PC-9 (cell line): ENCODE results near the gene KIAA2012. TPM values are rescaled to one million over a fixed set of nuclear protein-coding genes. Genes with fewer than 3 reads are reported as not detected.

Source experiments
- BruUV-seq: library from RNA; stranded (reverse); fragments of 400-500 nt; replicated peaks from 2 replicates; lab custom pipeline; 2021; lab: Mats Ljungman, UMichigan
- CTCF ChIA-PET: fragments of 300-600 bp; sonication (Branson Sonifier 250); formaldehyde crosslinking; loops from one replicate; lab custom pipeline; 2022; ENCODE audit warnings: antibody characterized with exemption; lab: Charles Lee
- POLR2A ChIA-PET: fragments of 300-600 bp; sonication (Branson Sonifier 250); formaldehyde crosslinking; loops from one replicate; lab custom pipeline; 2022; ENCODE audit warnings: antibody characterized with exemption; ENCODE audit not compliant: unreplicated experiment; lab: Charles Lee
- DNase-seq, 2 experiments: peaks; one replicate each; pipeline versions ENCODE4 v3.0.0 to v3.0.0-alpha.2; 2015 to 2022; ENCODE audit warnings: mixed read lengths in 1 of 2
- H2AFZ ChIP-seq: fragments of 200-600 bp; sonication (generic); 2 replicates; pipeline ENCODE4 v1.8.1; 2017; ENCODE audit warnings: antibody characterized with exemption
- H3F3A ChIP-seq: fragments of 200-600 bp; sonication (generic); 2 replicates; pipeline ENCODE4 v1.8.1; 2017; ENCODE audit warnings: antibody characterized with exemption, mild to moderate bottlenecking, low read depth; ENCODE audit not compliant: insufficient read depth
- H3K27ac ChIP-seq: fragments of 200-600 bp; sonication (generic); 2 replicates; pipeline ENCODE4 v1.6.1; 2016; ENCODE audit warnings: mixed run types
- H3K27me3 ChIP-seq: fragments of 200-600 bp; sonication (generic); 2 replicates; pipeline ENCODE4 v1.6.1; 2016; ENCODE audit warnings: low read depth, mixed run types; ENCODE audit not compliant: insufficient read depth
- H3K36me3 ChIP-seq: fragments of 200-600 bp; sonication (generic); 2 replicates; pipeline ENCODE4 v1.6.1; 2016; ENCODE audit warnings: low read depth, mixed run types
- H3K4me1 ChIP-seq: fragments of 200-600 bp; sonication (generic); replicated peaks from 2 replicates; pipeline ENCODE4 v1.6.1; 2016; ENCODE audit warnings: mixed run types; ENCODE audit not compliant: insufficient read depth
- H3K4me2 ChIP-seq: fragments of 200-600 bp; sonication (generic); 2 replicates; pipeline ENCODE4 v1.6.1; 2017; ENCODE audit warnings: mixed run types
- H3K4me3 ChIP-seq: fragments of 200-600 bp; sonication (generic); 2 replicates; pipeline ENCODE4 v1.6.1; 2016; ENCODE audit warnings: mixed run types
- H3K79me2 ChIP-seq: fragments of 200-600 bp; sonication (generic); 2 replicates; pipeline ENCODE4 v1.6.1; 2017; ENCODE audit warnings: low read depth, mixed run types
- H3K9me2 ChIP-seq: fragments of 200-600 bp; sonication (generic); 2 replicates; pipeline ENCODE4 v1.8.1; 2017; ENCODE audit warnings: mild to moderate bottlenecking; ENCODE audit not compliant: insufficient read depth
- H3K9me3 ChIP-seq: fragments of 200-600 bp; sonication (generic); 2 replicates; pipeline ENCODE4 v1.8.1; 2016; ENCODE audit warnings: low read depth; ENCODE audit not compliant: insufficient read depth
- H4K20me1 ChIP-seq: fragments of 200-600 bp; sonication (generic); 2 replicates; pipeline ENCODE4 v1.8.1; 2017; ENCODE audit not compliant: insufficient read depth
- EZH2 ChIP-seq: fragments of 200-600 bp; sonication (generic); IDR thresholded peaks from 2 replicates; pipeline ENCODE4 v1.8.0; 2017; ENCODE audit warnings: antibody characterized with exemption, low read depth
- intact Hi-C: fragments of 100-400 bp; cut with micrococcal nuclease; formaldehyde crosslinking; loops from one replicate; pipeline ENCODE4 v1.10.0; 2022; ENCODE audit not compliant: unreplicated experiment
- total RNA-seq: library from RNA; stranded (reverse); gene quantifications from 2 replicates; pipeline ENCODE4 v1.2.3, GENCODE V29; 2021
- TF ChIP-seq, protein P1 (sequence below): fragments of 200-600 bp; sonication (generic); conservative IDR thresholded peaks from 2 replicates; pipeline ENCODE4 v1.6.1; 2017; ENCODE audit warnings: mixed run types, antibody characterized with exemption, mild to moderate bottlenecking, moderate library complexity

The KIAA2012 gene
- total RNA-seq, 1 experiment from 2014 or later: not detected

DNA sequence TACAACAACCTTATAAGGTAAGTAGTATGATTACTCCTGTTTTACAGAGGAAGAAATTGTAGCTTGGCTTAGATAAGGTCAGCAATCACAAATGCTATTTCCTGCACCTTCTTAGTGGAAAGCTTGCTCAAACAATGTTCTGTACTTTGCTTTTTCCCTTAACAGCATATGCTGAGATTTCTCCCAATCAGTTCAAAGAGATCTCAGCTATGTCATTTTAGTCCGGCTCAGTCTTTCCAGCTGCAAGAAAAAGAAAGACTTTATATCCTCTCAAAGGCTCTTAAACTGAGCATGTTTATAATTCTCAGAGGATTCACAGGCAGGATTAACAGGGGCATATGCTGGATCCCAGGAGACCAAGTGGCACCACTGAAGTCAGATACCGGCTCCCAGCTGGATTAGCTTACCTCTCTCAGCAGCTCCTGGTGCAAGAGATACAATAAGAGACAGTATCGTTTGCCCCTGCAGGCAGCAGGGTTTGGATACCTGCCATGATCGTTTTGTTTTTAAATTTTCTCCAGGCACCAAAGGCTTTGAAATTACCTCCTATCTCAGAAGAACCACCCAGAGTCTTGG, 29.5 kb downstream of the KIAA2012 start:
- no peaks in the 10 kb centered on the region for H3K36me3 ChIP-seq
- no peaks in the 10 kb centered on the region for H3F3A ChIP-seq
- BruUV-seq: no TSS peak
- no peak overlapping the region for H3K4me3 ChIP-seq
- CTCF ChIA-PET: interaction anchor here (0.6 kb wide), 1 partner anchor 241 kb away, joined by 6 read pairs; no protein-coding TSS in a partner anchor
- H3K27me3 ChIP-seq: no peaks in the 10 kb centered on the region
- no peak overlapping the region for H2AFZ ChIP-seq
- H3K27ac ChIP-seq: no peak overlapping the region
- no peaks in the 10 kb centered on the region for H3K9me3 ChIP-seq
- H3K4me1 ChIP-seq: no peaks in the 10 kb centered on the region
- no peak for DNase-seq
- H4K20me1 ChIP-seq: no peaks in the 10 kb centered on the region
- H3K79me2 ChIP-seq: no peaks in the 10 kb centered on the region
- TF ChIP-seq, protein P1, sequence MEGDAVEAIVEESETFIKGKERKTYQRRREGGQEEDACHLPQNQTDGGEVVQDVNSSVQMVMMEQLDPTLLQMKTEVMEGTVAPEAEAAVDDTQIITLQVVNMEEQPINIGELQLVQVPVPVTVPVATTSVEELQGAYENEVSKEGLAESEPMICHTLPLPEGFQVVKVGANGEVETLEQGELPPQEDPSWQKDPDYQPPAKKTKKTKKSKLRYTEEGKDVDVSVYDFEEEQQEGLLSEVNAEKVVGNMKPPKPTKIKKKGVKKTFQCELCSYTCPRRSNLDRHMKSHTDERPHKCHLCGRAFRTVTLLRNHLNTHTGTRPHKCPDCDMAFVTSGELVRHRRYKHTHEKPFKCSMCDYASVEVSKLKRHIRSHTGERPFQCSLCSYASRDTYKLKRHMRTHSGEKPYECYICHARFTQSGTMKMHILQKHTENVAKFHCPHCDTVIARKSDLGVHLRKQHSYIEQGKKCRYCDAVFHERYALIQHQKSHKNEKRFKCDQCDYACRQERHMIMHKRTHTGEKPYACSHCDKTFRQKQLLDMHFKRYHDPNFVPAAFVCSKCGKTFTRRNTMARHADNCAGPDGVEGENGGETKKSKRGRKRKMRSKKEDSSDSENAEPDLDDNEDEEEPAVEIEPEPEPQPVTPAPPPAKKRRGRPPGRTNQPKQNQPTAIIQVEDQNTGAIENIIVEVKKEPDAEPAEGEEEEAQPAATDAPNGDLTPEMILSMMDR: no peak
- no peak for TF ChIP-seq EZH2
- no peak overlapping the region for H3K4me2 ChIP-seq
- no peaks in the 10 kb centered on the region for H3K9me2 ChIP-seq
- POLR2A ChIA-PET: no interaction called here
- intact Hi-C loops: no loop called here

DNA sequence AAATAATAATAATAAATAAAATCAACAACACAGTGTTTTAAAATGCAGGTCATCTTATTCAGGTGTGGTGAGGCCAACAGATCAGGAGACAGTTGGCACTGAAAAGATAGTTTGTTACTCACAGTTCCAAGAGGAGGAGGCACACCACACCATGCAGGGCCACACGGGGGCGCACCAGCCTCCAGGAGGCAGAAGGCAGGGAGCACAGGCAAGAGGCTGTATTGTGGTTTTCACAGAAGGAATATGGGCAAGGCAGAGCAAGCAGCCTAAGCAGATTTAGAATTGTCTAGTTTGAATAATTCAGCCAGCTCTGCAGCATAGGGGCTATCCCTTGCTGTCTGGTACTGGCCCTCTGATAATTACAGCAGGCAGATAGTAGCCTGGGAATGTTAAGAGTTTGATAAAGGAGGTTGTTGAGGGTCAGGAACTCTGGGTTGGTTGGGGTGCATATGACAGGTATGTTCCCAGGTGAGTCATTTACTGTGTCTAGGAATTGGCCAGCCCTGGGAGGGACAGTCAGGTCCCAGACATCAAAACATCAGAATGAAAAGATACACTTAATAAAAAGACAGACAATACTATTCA, 31.3 kb downstream of the KIAA2012 start:
- Histone ChIP-seq H3K36me3 (no peaks in the 10 kb centered on the region), H3F3A (no peaks in the 10 kb centered on the region), H3K4me1 (no peaks in the 10 kb centered on the region), H3K4me2 (no peak overlapping the region), H2AFZ (no peak overlapping the region), H3K9me3 (no peaks in the 10 kb centered on the region), H3K4me3 (no peak overlapping the region), H3K79me2 (no peaks in the 10 kb centered on the region), H3K27ac (no peak overlapping the region), H4K20me1 (no peaks in the 10 kb centered on the region), H3K27me3 (no peaks in the 10 kb centered on the region), H3K9me2 (no peaks in the 10 kb centered on the region)
- TF ChIP-seq, protein P1: peak; percentile 71
- TF ChIP-seq EZH2: no peak
- peak; percentile 36 to 39 for DNase-seq
- BruUV-seq: no TSS peak
- intact Hi-C loops: no loop called here
- ChIA-PET POLR2A (no interaction called here), CTCF (no interaction called here)

DNA sequence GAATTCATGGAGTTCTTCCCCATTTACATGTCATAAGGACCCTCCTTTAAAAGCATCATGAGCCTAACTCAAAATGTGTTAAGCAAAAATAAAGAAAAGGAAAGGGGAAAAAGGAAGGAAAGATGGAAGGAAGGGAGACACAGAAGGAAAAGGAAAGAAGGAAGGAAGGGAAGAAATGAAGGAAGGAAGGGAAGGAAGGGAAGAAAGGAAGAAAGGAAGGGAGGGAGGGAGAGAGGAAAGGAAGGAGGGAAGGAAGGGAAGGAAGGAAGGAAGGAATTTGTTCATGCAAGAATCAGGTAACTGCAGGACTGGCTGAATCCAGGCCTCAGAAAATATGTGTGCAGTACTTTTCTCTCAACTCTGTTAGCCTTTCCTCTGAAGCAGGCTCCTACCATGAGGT, 32.0 kb downstream of the KIAA2012 start:
- no peak for TF ChIP-seq EZH2
- TF ChIP-seq, protein P1: no peak
- H3F3A ChIP-seq: no peaks in the 10 kb centered on the region
- no peak overlapping the region for H3K27ac ChIP-seq
- ChIA-PET POLR2A (no interaction called here), CTCF (no interaction called here)
- DNase-seq: no peak
- no peaks in the 10 kb centered on the region for H3K36me3 ChIP-seq
- BruUV-seq: no TSS peak
- no peak overlapping the region for H2AFZ ChIP-seq
- intact Hi-C loops: no loop called here
- H3K79me2 ChIP-seq: no peaks in the 10 kb centered on the region
- no peaks in the 10 kb centered on the region for H3K4me1 ChIP-seq
- H3K4me2 ChIP-seq: no peak overlapping the region
- no peaks in the 10 kb centered on the region for H3K27me3 ChIP-seq
- no peak overlapping the region for H3K4me3 ChIP-seq
- no peaks in the 10 kb centered on the region for H4K20me1 ChIP-seq
- H3K9me3 ChIP-seq: no peaks in the 10 kb centered on the region
- H3K9me2 ChIP-seq: no peaks in the 10 kb centered on the region
